Heart left ventricle (tissue), 13 donors: ENCODE results near the gene HSPE1.
"Not testable (repeated sequence)": the region's sequence is repeated elsewhere in the genome, so short reads cannot be mapped to it uniquely, and the experiment has no call there.

Experiments used
- POLR2A ChIP-seq, 2 donors: fragments of 450-650 bp; IDR thresholded peaks; one replicate each; pipeline ENCODE4 v1.6.1; 2017; ENCODE audit warnings: antibody characterized with exemption in 2 of 2, mild to moderate bottlenecking in 2 of 2, moderate library complexity in 2 of 2
- TF ChIP-seq, protein P1 (sequence below), 12 donors: fragments of 200-600 bp; sonication (generic) in 4 of 12; IDR thresholded peaks; one replicate each; pipeline versions ENCODE4 v1.5.0 to v1.8.0; 2018 to 2022; ENCODE audit warnings: antibody characterized with exemption in 12 of 12, mild to moderate bottlenecking in 5 of 12
- donor health status: ischemic (EF 13 %, LVEDD 7.1; RV severe dilation, severe dysfunction).
- donor health status: DM: no; HTN: yes; CAD: no.
- donor health status: DM: no; HTN: no; CAD: no.
- donor health status: ischemic (EF 25% LVEDD 6.9; RV normal size, moderate dysfunction).
- donor health status: ischemic (EF 25% LVEDD 5.7; RV mildly dilated, moderate dysfunction).
- donor health status: ischemic (EF 35%, LVEDD 5.7; RV mildly dilated, moderate dysfunction).
- donor health status: nonischemic (EF 11% LVEDD 7.7; RV severe dilation, severe dysfunction).
- donor health status: DM: yes; HTN: yes; CAD: no.
- donor health status: PGD.
- donor health status: ischemic (EF 29% LVEDD 5.4; RV normal size, mild dysfunction).
- donor health status: nonischemic (EF 23%, LVEDD 6.1; RV moderate dilation, normal function).

DNA sequence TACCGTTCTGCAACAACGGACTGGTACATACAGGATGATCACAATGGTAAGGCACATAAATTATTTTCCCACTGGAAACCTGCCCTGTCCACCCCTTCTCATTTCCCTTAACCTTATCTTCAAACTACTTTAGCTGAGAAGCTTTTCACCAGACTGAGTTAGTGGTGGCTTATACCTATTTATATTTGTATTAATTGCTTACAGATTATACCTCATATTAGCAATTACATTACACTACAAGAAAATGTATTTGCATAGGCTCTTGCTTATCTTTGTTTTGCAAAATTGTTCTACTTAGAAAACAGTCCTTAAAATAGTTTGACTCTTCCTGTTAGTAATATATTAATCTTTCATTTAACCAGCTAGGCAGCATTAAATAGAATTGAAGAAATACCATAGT lies 51.1 kb downstream of the HSPE1 start:
- not testable (repeated sequence) for TF ChIP-seq POLR2A (IDR thresholded peaks at IDR 0.05)
- TF ChIP-seq, protein P1, sequence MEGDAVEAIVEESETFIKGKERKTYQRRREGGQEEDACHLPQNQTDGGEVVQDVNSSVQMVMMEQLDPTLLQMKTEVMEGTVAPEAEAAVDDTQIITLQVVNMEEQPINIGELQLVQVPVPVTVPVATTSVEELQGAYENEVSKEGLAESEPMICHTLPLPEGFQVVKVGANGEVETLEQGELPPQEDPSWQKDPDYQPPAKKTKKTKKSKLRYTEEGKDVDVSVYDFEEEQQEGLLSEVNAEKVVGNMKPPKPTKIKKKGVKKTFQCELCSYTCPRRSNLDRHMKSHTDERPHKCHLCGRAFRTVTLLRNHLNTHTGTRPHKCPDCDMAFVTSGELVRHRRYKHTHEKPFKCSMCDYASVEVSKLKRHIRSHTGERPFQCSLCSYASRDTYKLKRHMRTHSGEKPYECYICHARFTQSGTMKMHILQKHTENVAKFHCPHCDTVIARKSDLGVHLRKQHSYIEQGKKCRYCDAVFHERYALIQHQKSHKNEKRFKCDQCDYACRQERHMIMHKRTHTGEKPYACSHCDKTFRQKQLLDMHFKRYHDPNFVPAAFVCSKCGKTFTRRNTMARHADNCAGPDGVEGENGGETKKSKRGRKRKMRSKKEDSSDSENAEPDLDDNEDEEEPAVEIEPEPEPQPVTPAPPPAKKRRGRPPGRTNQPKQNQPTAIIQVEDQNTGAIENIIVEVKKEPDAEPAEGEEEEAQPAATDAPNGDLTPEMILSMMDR (IDR thresholded peaks at IDR 0.05): not testable (repeated sequence)
